HepG2 (cell line): Measurements from ENCODE around the gene SNRPD3. TPM values are rescaled to one million over a fixed set of nuclear protein-coding genes. Genes with fewer than 3 reads are reported as not detected.
A peak's percentile ranks its signal among the peaks of the same experiment; 100 is the strongest.

Experiments
- CHD4 ChIP-seq: fragments of 200-600 bp; sonication (generic); IDR thresholded peaks from 2 replicates; pipeline ENCODE4 v1.7.0; 2017; ENCODE audit warnings: mild to moderate bottlenecking, low read length, borderline replicate concordance
- ETV6 ChIP-seq: sonication (generic); formaldehyde crosslinking; conservative IDR thresholded peaks from 2 replicates; pipeline ENCODE4 v1.4.0; 2020; ENCODE audit warnings: missing genetic modification reagents
- MTF2 ChIP-seq: sonication (generic); formaldehyde crosslinking; IDR thresholded peaks from 2 replicates; pipeline ENCODE4 v1.5.0; 2020; ENCODE audit warnings: missing genetic modification reagents, borderline replicate concordance
- NR1H2 ChIP-seq: sonication (generic); formaldehyde crosslinking; IDR thresholded peaks from 2 replicates; pipeline ENCODE4 v1.8.1; 2022; ENCODE audit warnings: low read depth, missing genetic modification reagents, borderline replicate concordance
- RFX3 ChIP-seq: IDR thresholded peaks from 2 replicates; pipeline ENCODE4 v1.6.1; 2016; ENCODE audit warnings: missing biosample characterization, missing genetic modification reagents
- TBP ChIP-seq: sonication (generic); formaldehyde crosslinking; IDR thresholded peaks from 2 replicates; pipeline ENCODE4 v1.5.0; 2020; ENCODE audit warnings: missing genetic modification reagents
- YEATS4 ChIP-seq: sonication (generic); formaldehyde crosslinking; IDR thresholded peaks from 2 replicates; pipeline ENCODE4 v1.4.0; 2020; ENCODE audit warnings: missing genetic modification reagents, borderline replicate concordance
- ZBTB42 ChIP-seq: sonication (generic); formaldehyde crosslinking; IDR thresholded peaks from 2 replicates; pipeline ENCODE4 v1.5.0; 2020; ENCODE audit warnings: mild to moderate bottlenecking, missing genetic modification reagents
- ZNF781 ChIP-seq: sonication (generic); formaldehyde crosslinking; IDR thresholded peaks from 2 replicates; pipeline ENCODE4 v1.5.1; 2020; ENCODE audit warnings: borderline replicate concordance, mild to moderate bottlenecking, missing genetic modification reagents; ENCODE audit errors: not compliant biosample characterization
- polyA plus RNA-seq, 8 experiments: library from polyadenylated mRNA; depleted of rRNA in 3 of 8; stranded (reverse) in 7 of 8; unstranded in 1 of 8; fragments of >200 nt; fragmentation: Illumina TruSeq in 4 of 8; extraction: Trizol in 4 of 8; gene quantifications; 2 replicates each; pipeline versions ENCODE4 v1.2.1 to v1.2.3, GENCODE V29; 2011 to 2016; ENCODE audit warnings: low read depth in 4 of 8, missing spikeins in 1 of 8, mixed read lengths in 1 of 8; ENCODE audit not compliant: insufficient read depth in 1 of 8
- total RNA-seq, 5 experiments: library from RNA; depleted of rRNA; stranded (reverse); fragments of >200 nt; fragmentation: Illumina TruSeq; extraction: Trizol; gene quantifications; 2 replicates each; pipeline ENCODE4 v1.2.3, GENCODE V29; 2016; ENCODE audit warnings: low read depth in 1 of 5
- TF ChIP-seq, protein P1 (sequence below): sonication (generic); formaldehyde crosslinking; IDR thresholded peaks from 2 replicates; pipeline ENCODE4 v1.4.0; 2020; ENCODE audit warnings: missing genetic modification reagents, borderline replicate concordance
- TF ChIP-seq, protein P2 (sequence below): IDR thresholded peaks from 2 replicates; pipeline ENCODE4 v1.6.1; 2016
- TF ChIP-seq, protein P3 (sequence below): IDR thresholded peaks from 2 replicates; pipeline ENCODE4 v1.6.1; 2016; ENCODE audit warnings: mild to moderate bottlenecking, missing biosample characterization, missing genetic modification reagents
- TF ChIP-seq, protein P4 (sequence below): sonication (generic); formaldehyde crosslinking; IDR thresholded peaks from 2 replicates; pipeline ENCODE4 v1.8.1; 2023; ENCODE audit warnings: missing genetic modification reagents, inconsistent platforms, borderline replicate concordance
- TF ChIP-seq, protein P5 (sequence below): IDR thresholded peaks from 2 replicates; pipeline ENCODE4 v1.4.0; 2020; ENCODE audit warnings: mild to moderate bottlenecking, missing genetic modification reagents

The SNRPD3 gene
- total and polyA plus RNA-seq, 2 of the 13 experiments (the other 11 are each of a cell fraction or from before 2014, with no cell fraction given) = 110 to 209 TPM

DNA sequence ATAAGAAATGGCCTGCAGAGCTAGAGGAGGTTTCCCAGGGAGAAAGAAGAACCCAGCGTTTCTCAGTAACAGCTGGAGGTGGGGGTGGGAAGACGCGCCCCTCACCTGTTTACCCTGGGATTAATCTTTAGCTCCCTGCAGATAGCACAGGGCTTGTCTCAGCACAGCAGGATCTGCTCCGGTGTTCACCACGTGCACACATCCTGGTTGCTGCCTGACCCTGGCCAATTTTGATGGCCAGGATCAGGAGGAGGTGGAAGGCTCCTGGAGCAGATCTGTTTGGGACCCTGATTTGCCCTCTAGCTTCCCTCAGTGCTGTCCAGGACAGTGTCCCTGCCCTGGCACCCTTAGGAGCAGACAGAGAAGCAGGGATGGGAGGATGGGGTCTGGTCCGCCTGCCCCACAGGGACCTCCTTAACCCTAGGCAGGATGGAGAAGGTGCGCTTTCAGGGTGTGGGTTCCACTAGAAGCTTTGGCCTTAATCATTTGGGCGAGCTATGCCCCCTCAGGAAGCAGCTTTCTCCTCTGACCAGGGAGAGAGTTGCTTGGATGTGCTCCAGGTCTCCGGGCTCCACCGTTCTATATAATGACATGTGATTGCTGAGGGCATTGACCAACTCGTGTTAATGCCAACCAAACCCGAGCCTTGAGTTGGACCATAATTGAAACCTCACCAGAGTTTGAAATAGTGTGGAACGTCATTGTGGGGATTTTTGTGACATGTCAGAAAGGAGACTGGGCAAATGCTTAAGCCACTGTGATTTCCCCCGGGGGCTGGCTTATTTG lies 41.4 kb upstream of the SNRPD3 start (continued):
- TF ChIP-seq ETV6 (CRISPR knock-in tag) = peak; percentile 80; the same call in 1 of the 2 replicates
- TF ChIP-seq RFX3 (CRISPR knock-in tag) = no peak
- TF ChIP-seq TBP (CRISPR knock-in tag) = no peak
- TF ChIP-seq, protein P1, sequence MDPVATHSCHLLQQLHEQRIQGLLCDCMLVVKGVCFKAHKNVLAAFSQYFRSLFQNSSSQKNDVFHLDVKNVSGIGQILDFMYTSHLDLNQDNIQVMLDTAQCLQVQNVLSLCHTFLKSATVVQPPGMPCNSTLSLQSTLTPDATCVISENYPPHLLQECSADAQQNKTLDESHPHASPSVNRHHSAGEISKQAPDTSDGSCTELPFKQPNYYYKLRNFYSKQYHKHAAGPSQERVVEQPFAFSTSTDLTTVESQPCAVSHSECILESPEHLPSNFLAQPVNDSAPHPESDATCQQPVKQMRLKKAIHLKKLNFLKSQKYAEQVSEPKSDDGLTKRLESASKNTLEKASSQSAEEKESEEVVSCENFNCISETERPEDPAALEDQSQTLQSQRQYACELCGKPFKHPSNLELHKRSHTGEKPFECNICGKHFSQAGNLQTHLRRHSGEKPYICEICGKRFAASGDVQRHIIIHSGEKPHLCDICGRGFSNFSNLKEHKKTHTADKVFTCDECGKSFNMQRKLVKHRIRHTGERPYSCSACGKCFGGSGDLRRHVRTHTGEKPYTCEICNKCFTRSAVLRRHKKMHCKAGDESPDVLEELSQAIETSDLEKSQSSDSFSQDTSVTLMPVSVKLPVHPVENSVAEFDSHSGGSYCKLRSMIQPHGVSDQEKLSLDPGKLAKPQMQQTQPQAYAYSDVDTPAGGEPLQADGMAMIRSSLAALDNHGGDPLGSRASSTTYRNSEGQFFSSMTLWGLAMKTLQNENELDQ (CRISPR knock-in tag) = peak; percentile 76; the same call in 1 of the 2 replicates
- peak; percentile 71; the same call in 1 of the 2 replicates for TF ChIP-seq YEATS4 (CRISPR knock-in tag)
- no peak; the same call in 1 of the 2 replicates for TF ChIP-seq NR1H2
- TF ChIP-seq, protein P2, sequence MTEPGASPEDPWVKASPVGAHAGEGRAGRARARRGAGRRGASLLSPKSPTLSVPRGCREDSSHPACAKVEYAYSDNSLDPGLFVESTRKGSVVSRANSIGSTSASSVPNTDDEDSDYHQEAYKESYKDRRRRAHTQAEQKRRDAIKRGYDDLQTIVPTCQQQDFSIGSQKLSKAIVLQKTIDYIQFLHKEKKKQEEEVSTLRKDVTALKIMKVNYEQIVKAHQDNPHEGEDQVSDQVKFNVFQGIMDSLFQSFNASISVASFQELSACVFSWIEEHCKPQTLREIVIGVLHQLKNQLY (CRISPR knock-in tag) = peak; percentile 100
- TF ChIP-seq CHD4 = no peak
- TF ChIP-seq ZBTB42 = peak; percentile 96; the same call in 1 of the 2 replicates
- TF ChIP-seq, protein P3, sequence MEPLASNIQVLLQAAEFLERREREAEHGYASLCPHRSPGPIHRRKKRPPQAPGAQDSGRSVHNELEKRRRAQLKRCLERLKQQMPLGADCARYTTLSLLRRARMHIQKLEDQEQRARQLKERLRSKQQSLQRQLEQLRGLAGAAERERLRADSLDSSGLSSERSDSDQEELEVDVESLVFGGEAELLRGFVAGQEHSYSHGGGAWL = peak; percentile 97
- TF ChIP-seq MTF2 (CRISPR knock-in tag) = no peak
- TF ChIP-seq ZNF781 = peak; percentile 99
- TF ChIP-seq, protein P4, sequence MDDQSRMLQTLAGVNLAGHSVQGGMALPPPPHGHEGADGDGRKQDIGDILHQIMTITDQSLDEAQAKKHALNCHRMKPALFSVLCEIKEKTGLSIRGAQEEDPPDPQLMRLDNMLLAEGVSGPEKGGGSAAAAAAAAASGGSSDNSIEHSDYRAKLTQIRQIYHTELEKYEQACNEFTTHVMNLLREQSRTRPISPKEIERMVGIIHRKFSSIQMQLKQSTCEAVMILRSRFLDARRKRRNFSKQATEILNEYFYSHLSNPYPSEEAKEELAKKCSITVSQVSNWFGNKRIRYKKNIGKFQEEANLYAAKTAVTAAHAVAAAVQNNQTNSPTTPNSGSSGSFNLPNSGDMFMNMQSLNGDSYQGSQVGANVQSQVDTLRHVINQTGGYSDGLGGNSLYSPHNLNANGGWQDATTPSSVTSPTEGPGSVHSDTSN = no peak
- TF ChIP-seq, protein P5, sequence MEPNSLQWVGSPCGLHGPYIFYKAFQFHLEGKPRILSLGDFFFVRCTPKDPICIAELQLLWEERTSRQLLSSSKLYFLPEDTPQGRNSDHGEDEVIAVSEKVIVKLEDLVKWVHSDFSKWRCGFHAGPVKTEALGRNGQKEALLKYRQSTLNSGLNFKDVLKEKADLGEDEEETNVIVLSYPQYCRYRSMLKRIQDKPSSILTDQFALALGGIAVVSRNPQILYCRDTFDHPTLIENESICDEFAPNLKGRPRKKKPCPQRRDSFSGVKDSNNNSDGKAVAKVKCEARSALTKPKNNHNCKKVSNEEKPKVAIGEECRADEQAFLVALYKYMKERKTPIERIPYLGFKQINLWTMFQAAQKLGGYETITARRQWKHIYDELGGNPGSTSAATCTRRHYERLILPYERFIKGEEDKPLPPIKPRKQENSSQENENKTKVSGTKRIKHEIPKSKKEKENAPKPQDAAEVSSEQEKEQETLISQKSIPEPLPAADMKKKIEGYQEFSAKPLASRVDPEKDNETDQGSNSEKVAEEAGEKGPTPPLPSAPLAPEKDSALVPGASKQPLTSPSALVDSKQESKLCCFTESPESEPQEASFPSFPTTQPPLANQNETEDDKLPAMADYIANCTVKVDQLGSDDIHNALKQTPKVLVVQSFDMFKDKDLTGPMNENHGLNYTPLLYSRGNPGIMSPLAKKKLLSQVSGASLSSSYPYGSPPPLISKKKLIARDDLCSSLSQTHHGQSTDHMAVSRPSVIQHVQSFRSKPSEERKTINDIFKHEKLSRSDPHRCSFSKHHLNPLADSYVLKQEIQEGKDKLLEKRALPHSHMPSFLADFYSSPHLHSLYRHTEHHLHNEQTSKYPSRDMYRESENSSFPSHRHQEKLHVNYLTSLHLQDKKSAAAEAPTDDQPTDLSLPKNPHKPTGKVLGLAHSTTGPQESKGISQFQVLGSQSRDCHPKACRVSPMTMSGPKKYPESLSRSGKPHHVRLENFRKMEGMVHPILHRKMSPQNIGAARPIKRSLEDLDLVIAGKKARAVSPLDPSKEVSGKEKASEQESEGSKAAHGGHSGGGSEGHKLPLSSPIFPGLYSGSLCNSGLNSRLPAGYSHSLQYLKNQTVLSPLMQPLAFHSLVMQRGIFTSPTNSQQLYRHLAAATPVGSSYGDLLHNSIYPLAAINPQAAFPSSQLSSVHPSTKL = peak; percentile 97
